Chondrocyte (in vitro differentiated cells): ENCODE data around the gene EPHB2. TPM values are rescaled to one million over a fixed set of nuclear protein-coding genes. Genes with fewer than 3 reads are reported as not detected.

Experiments used
- DNase-seq: peaks from one replicate; pipeline ENCODE4 v3.0.0; 2021; ENCODE audit warnings: mixed read lengths, low spot score
- H3K27ac Mint-ChIP-seq: one replicate; pipeline ENCODE4 v1.8.0; 2021; ENCODE audit warnings: mild to moderate bottlenecking, moderate library complexity, mixed read lengths; ENCODE audit not compliant: unreplicated experiment
- H3K27me3 Mint-ChIP-seq: 2 replicates; pipeline ENCODE4 v1.8.0; 2021; ENCODE audit warnings: low read depth, mixed read lengths
- H3K36me3 Mint-ChIP-seq: 2 replicates; pipeline ENCODE4 v1.8.0; 2021; ENCODE audit warnings: low read depth, mixed read lengths
- H3K4me1 Mint-ChIP-seq: 2 replicates; pipeline ENCODE4 v1.8.0; 2021; ENCODE audit warnings: low read depth, mild to moderate bottlenecking, mixed read lengths
- H3K4me3 Mint-ChIP-seq: one replicate; pipeline ENCODE4 v1.8.0; 2021; ENCODE audit warnings: mild to moderate bottlenecking, moderate library complexity, mixed read lengths; ENCODE audit not compliant: unreplicated experiment
- H3K9me3 Mint-ChIP-seq: 2 replicates; pipeline ENCODE4 v1.8.0; 2021; ENCODE audit warnings: low read depth, mixed read lengths
- CTCF ChIP-seq: fragments of 200-600 bp; sonication (generic); IDR thresholded peaks from 2 replicates; pipeline ENCODE4 v1.5.0; 2021; ENCODE audit warnings: antibody characterized with exemption, mild to moderate bottlenecking, moderate library complexity
- total RNA-seq: library from RNA; stranded (reverse); gene quantifications from 3 replicates; pipeline ENCODE4 v1.2.1, GENCODE V29; 2021

Gene EPHB2
- total RNA-seq, 1 donor from 2014 or later: 44.6 TPM

GRCh38 chr1:22739648-22740385, 29.2 kb downstream of the EPHB2 start:
- H3K27me3 Mint-ChIP-seq: no peaks in the 10 kb centered on the region
- peak overlapping the region; percentile 37 for H3K4me3 Mint-ChIP-seq
- no peaks in the 10 kb centered on the region for H3K36me3 Mint-ChIP-seq
- no peaks in the 10 kb centered on the region for H3K9me3 Mint-ChIP-seq
- TF ChIP-seq CTCF: no peak
- H3K27ac Mint-ChIP-seq: peak overlapping the region; percentile 96
- no peak for DNase-seq
- peaks cover 67% of the 10 kb centered on the region for H3K4me1 Mint-ChIP-seq

- Mint-ChIP-seq H3K4me3 (no peak overlapping the region), H3K9me3 (no peaks in the 10 kb centered on the region), H3K4me1 (peaks cover 63% of the 10 kb centered on the region), H3K27ac (peak overlapping the region; percentile 96), H3K27me3 (no peaks in the 10 kb centered on the region), H3K36me3 (no peaks in the 10 kb centered on the region)
- DNase-seq: no peak
- no peak for TF ChIP-seq CTCF
These were observed 30.5 kb downstream of the EPHB2 start for GRCh38 chr1:22741118-22741517.

GRCh38 chr1:22745669-22746585, 35.3 kb downstream of the EPHB2 start:
- Mint-ChIP-seq H3K27me3 (no peaks in the 10 kb centered on the region), H3K27ac (peak overlapping the region; percentile 94), H3K36me3 (no peaks in the 10 kb centered on the region), H3K9me3 (no peaks in the 10 kb centered on the region), H3K4me3 (no peak overlapping the region), H3K4me1 (peaks cover 65% of the 10 kb centered on the region)
- no peak for TF ChIP-seq CTCF
- no peak for DNase-seq

GRCh38 chr1:22747021-22747734, 36.5 kb downstream of the EPHB2 start:
- Mint-ChIP-seq H3K27ac (peak overlapping the region; percentile 94), H3K4me3 (no peak overlapping the region), H3K36me3 (no peaks in the 10 kb centered on the region), H3K27me3 (no peaks in the 10 kb centered on the region), H3K9me3 (no peaks in the 10 kb centered on the region), H3K4me1 (peaks cover 69% of the 10 kb centered on the region)
- peak; percentile 31 for TF ChIP-seq CTCF
- no peak for DNase-seq

GRCh38 chr1:22747735-22748073, 37.1 kb downstream of the EPHB2 start:
- Mint-ChIP-seq H3K4me3 (no peak overlapping the region), H3K9me3 (no peaks in the 10 kb centered on the region), H3K27me3 (no peaks in the 10 kb centered on the region), H3K36me3 (no peaks in the 10 kb centered on the region), H3K4me1 (peaks cover 69% of the 10 kb centered on the region), H3K27ac (peak overlapping the region; percentile 94)
- TF ChIP-seq CTCF: no peak
- DNase-seq: no peak
